Gastrocnemius medialis (tissue), 4 donors: Measurements from ENCODE around the gene CAMTA1. TPM values are rescaled to one million over a fixed set of nuclear protein-coding genes. Genes with fewer than 3 reads are reported as not detected.
A peak's percentile ranks its signal among the peaks of the same experiment; 100 is the strongest.

Experiments used
- ATAC-seq, 2 donors: fragments of 150-250 bp; one replicate each; pipeline ENCODE4 v1.9.1; 2016
- DNase-seq, 2 donors: peaks; one replicate each; pipeline ENCODE4 v3.0.0-alpha.2; 2019
- H3K27ac ChIP-seq, 4 donors: fragments of 200-600 bp; sonication (generic); 1 replicate in 1 of 4; 2 replicates in 3 of 4; pipeline ENCODE4 v1.5.1; 2016 to 2018; ENCODE audit warnings: mild to moderate bottlenecking in 2 of 4, moderate library complexity in 1 of 4
- H3K27me3 ChIP-seq, 3 donors: fragments of 200-600 bp; sonication (generic) in 2 of 3; 1 replicate in 1 of 3; 2 replicates in 2 of 3; pipeline versions ENCODE4 v1.5.1 to v1.6.0; 2016 to 2019; ENCODE audit warnings: mild to moderate bottlenecking in 1 of 3, moderate library complexity in 1 of 3
- H3K36me3 ChIP-seq, 2 donors: fragments of 200-600 bp; sonication (generic) in 1 of 2; one replicate each; pipeline ENCODE4 v1.5.1; 2017 to 2018
- H3K4me1 ChIP-seq, 2 donors: fragments of 200-600 bp; sonication (generic) in 1 of 2; one replicate each; pipeline ENCODE4 v1.5.1; 2016 to 2017; ENCODE audit warnings: mild to moderate bottlenecking in 2 of 2
- H3K4me3 ChIP-seq, 4 donors: fragments of 200-600 bp; sonication (generic) in 3 of 4; 1 replicate in 1 of 4; 2 replicates in 3 of 4; pipeline ENCODE4 v1.5.1; 2016 to 2019; ENCODE audit warnings: mild to moderate bottlenecking in 2 of 4
- H3K9me3 ChIP-seq, 3 donors: fragments of 200-600 bp; sonication (generic) in 2 of 3; 1 replicate in 1 of 3; 2 replicates in 2 of 3; pipeline ENCODE4 v1.5.1; 2016 to 2019
- CTCF ChIP-seq, 5 experiments: fragments of 450-650 bp in 3 of 5; fragments of 200-600 bp in 2 of 5; sonication (generic) in 2 of 5; IDR thresholded peaks in 4 of 5; conservative IDR thresholded peaks in 1 of 5; 1 replicate in 4 of 5; 2 replicates in 1 of 5; pipeline ENCODE4 v1.5.1; 2016 to 2019; ENCODE audit warnings: antibody characterized with exemption in 5 of 5, mild to moderate bottlenecking in 3 of 5, moderate library complexity in 3 of 5
- POLR2A ChIP-seq, 2 donors: fragments of 450-650 bp; IDR thresholded peaks; one replicate each; pipeline ENCODE4 v1.6.1; 2017; ENCODE audit warnings: antibody characterized with exemption in 2 of 2, mild to moderate bottlenecking in 2 of 2, moderate library complexity in 2 of 2
- in situ Hi-C, 4 donors: fragments of 200-750 bp; cut with MboI; loops; one replicate each; pipeline versions ENCODE4 v1.15.0 to v1.8.0; 2017; ENCODE audit warnings: low sequenced_read_pairs in 4 of 4
- intact Hi-C: fragments of 100-400 bp; cut with DNase I; formaldehyde crosslinking; loops from one replicate; pipeline ENCODE4 v1.15.1; 2023; ENCODE audit warnings: low total_unique reads
- total RNA-seq, 4 donors: library from RNA; depleted of rRNA; stranded (reverse); fragments of >200 nt; gene quantifications; one replicate each; pipeline versions ENCODE4 v1.1.0 to v1.2.3, GENCODE V29; 2016

Gene CAMTA1
- total RNA-seq, 4 donors from 2014 or later: 60.5 to 113 (median 70.4) TPM

GRCh38 chr1:7223334-7224080 is 438.3 kb downstream of the CAMTA1 start:
- DNase-seq (no peak), ATAC-seq (no peak)
- intact Hi-C loops (loop anchor here (2.0 kb wide), 1 partner anchor 423 kb away; no protein-coding TSS in a partner anchor), in situ Hi-C loops (loop anchor here in 2 of 4 donors (10.0 kb wide), 2 partner anchors 421 to 499 kb away; no protein-coding TSS in a partner anchor)
- Histone ChIP-seq H3K36me3 (no peaks in the 10 kb centered on the region), H3K27me3 (no peaks in the 10 kb centered on the region), H3K27ac (no peak overlapping the region), H3K4me1 (no peaks in the 10 kb centered on the region), H3K4me3 (no peak overlapping the region), H3K9me3 (no peaks in the 10 kb centered on the region)
- TF ChIP-seq POLR2A (IDR thresholded peaks at IDR 0.05): no peak
- TF ChIP-seq CTCF (IDR thresholded peaks at IDR 0.05 in 4 of 5, conservative IDR thresholded peaks at IDR 0.05 in 1 of 5): no peak

GRCh38 chr1:7224081-7224534 is 438.9 kb downstream of the CAMTA1 start:
- intact Hi-C loops: loop anchor here (2.0 kb wide), 1 partner anchor 423 kb away; no protein-coding TSS in a partner anchor
- no peaks in the 10 kb centered on the region for H3K9me3 ChIP-seq
- TF ChIP-seq CTCF (IDR thresholded peaks at IDR 0.05 in 4 of 5, conservative IDR thresholded peaks at IDR 0.05 in 1 of 5) (no peak), POLR2A (IDR thresholded peaks at IDR 0.05) (no peak)
- no peaks in the 10 kb centered on the region for H3K36me3 ChIP-seq
- no peak overlapping the region for H3K4me3 ChIP-seq
- in situ Hi-C loops: loop anchor here in 2 of 4 donors (10.0 kb wide), 2 partner anchors 421 to 499 kb away; no protein-coding TSS in a partner anchor
- ATAC-seq: no peak
- H3K27me3 ChIP-seq: no peaks in the 10 kb centered on the region
- no peaks in the 10 kb centered on the region for H3K4me1 ChIP-seq
- no peak for DNase-seq
- no peak overlapping the region for H3K27ac ChIP-seq

- Histone ChIP-seq H3K9me3 (no peaks in the 10 kb centered on the region), H3K27me3 (no peaks in the 10 kb centered on the region), H3K27ac (no peak overlapping the region), H3K4me3 (no peak overlapping the region), H3K4me1 (no peaks in the 10 kb centered on the region), H3K36me3 (no peaks in the 10 kb centered on the region)
- no peak for DNase-seq
- in situ Hi-C loops: loop anchor here in 2 of 4 donors (10.0 kb wide), 2 partner anchors 420 to 500 kb away; no protein-coding TSS in a partner anchor
- intact Hi-C loops: loop anchor here (2.0 kb wide), 1 partner anchor 422 kb away; no protein-coding TSS in a partner anchor
- TF ChIP-seq CTCF (IDR thresholded peaks at IDR 0.05 in 4 of 5, conservative IDR thresholded peaks at IDR 0.05 in 1 of 5): peak in 2 of 5 experiments; percentile 13 to 33
- TF ChIP-seq POLR2A (IDR thresholded peaks at IDR 0.05): no peak
- ATAC-seq: peak in 1 of 2 donors; percentile 50
These were observed 439.4 kb downstream of the CAMTA1 start for GRCh38 chr1:7224644-7225043.

- in situ Hi-C loops: loop anchor here in 2 of 4 donors (10.0 kb wide), 2 partner anchors 419 to 501 kb away; no protein-coding TSS in a partner anchor
- TF ChIP-seq CTCF (IDR thresholded peaks at IDR 0.05 in 4 of 5, conservative IDR thresholded peaks at IDR 0.05 in 1 of 5) (no peak), POLR2A (IDR thresholded peaks at IDR 0.05) (no peak)
- Histone ChIP-seq H3K27ac (no peak overlapping the region), H3K27me3 (no peaks in the 10 kb centered on the region), H3K4me3 (no peak overlapping the region), H3K9me3 (no peaks in the 10 kb centered on the region), H3K4me1 (no peaks in the 10 kb centered on the region), H3K36me3 (no peaks in the 10 kb centered on the region)
- ATAC-seq: no peak
- intact Hi-C loops: loop anchor here (2.0 kb wide), 1 partner anchor 421 kb away; no protein-coding TSS in a partner anchor
- no peak for DNase-seq
These were observed 440.7 kb downstream of the CAMTA1 start for GRCh38 chr1:7225711-7226505.
